GM19397 (cell line): Measurements from ENCODE around the gene OR5AC2.

Experiments used
- ATAC-seq: cut with Tn5 transposase; IDR thresholded peaks from one replicate; pipeline ENCODE4 v1.9.1; 2021; ENCODE audit warnings: mild to moderate bottlenecking, moderate library complexity; ENCODE audit not compliant: unreplicated experiment

Gene OR5AC2

GRCh38 chr3:98086873-98087272 is at the start of gene OR5AC2:
Gene OR5AC2, plus strand, starts transcription at chr3:98087173. Its CDS starts 0 bp downstream, at chr3:98087173.
- ATAC-seq: no peak

DNA sequence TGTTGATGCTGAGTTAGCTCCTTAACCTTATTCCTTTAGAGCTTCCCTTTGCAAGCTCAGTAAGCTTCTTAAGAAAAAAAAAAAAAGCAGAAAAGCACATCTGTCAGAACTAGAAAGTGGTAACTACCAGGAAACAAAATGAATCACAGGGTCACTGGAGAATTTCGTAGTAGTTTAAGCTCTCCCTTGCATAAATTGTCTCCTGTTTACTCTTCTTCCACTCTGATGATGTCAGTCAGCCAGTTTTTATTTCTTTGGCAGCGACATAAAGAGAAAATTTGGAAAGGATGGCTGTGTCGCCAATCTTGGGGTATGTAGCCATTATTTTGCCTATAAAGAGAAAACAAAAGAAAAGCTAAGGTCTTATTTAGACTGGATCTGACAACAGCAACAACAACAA is 48.7 kb upstream of the OR5AC2 start:
- ATAC-seq: no peak

DNA sequence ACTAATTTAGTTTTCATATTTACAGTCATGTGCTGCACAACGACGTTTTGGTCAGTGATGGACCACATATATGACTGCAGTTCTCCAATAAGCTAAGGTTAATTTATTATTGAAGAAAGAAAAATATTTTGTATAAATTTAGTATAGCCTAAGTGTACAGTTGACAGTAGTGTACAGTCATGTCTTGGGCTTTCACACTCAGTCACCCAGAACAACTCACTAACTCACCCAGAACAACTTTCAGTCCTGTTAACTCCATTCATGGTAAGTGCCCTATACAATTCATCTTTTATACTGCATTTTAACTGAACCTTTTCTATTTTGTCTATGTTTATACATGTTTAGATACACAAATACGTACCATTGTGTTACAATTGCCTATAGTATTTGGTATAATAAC is 48.1 kb upstream of the OR5AC2 start:
- peak; percentile 11 for ATAC-seq

GRCh38 chr3:98039322-98040024 is 47.5 kb upstream of the OR5AC2 start:
- peak; percentile 96 for ATAC-seq

- no peak for ATAC-seq
These were observed 45.6 kb upstream of the OR5AC2 start for GRCh38 chr3:98041350-98041749.

GRCh38 chr3:98048586-98048985 is 38.4 kb upstream of the OR5AC2 start:
- no peak for ATAC-seq

GRCh38 chr3:98049271-98049670 is 37.7 kb upstream of the OR5AC2 start:
- no peak for ATAC-seq

DNA sequence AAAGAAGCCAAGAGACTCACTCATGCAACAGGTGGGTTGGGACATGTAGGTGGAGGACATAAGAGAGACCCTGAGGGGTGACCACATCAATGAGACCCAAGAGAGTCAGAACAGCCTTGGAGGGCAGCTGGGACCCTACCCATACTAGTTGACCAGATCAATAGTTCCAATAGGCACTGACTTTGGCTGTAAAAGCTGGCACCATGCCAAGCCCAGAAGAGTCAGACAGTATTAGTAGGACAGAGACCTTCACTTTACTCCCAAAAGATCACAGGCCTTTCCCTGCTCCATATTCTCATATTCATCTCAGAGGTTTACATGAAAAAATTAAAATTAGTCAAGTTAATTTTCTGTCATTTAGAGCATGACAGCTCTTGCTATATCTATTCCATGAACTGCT is 30.9 kb upstream of the OR5AC2 start:
- ATAC-seq: no peak

- no peak for ATAC-seq
These were observed 29.3 kb upstream of the OR5AC2 start for GRCh38 chr3:98057631-98058030.

DNA sequence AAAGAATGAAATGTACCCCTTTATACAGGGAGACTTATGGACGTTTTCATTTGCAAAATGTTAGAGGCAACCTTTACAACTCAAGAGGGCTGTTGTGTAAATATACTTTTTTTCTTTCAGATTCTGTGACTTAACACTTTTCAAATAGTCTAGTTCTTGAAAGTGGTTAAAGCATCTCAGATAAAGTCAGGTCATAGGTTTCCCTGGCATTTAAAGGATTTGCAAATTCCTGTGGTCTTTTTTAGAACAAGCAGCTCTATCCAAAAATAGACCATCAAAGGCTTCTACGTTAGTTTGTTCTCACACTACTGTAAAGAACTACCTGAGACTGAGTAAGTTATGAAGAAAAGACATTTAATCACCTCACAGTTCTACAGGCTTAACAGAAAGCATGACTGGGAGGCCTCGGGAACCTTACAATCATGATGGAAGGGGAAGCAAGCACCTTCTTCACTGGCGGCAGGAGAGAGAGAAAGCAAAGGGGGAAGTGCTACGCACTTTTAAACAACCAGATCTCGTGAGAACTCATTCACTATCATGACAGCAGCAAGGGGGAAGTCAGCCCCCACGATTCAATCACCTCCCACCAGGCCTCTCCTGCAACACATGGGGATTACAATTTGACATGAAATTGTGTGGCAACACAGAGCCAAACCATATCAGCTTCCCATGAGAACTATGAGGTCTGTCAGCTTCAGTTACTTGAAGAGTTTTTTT is 28.6 kb upstream of the OR5AC2 start:
- no peak for ATAC-seq

GRCh38 chr3:98068824-98069223 is 18.1 kb upstream of the OR5AC2 start:
- no peak for ATAC-seq

- ATAC-seq: no peak
These were observed 16.1 kb upstream of the OR5AC2 start for GRCh38 chr3:98070840-98071239.

GRCh38 chr3:98073486-98073885 is 13.5 kb upstream of the OR5AC2 start:
- no peak for ATAC-seq

DNA sequence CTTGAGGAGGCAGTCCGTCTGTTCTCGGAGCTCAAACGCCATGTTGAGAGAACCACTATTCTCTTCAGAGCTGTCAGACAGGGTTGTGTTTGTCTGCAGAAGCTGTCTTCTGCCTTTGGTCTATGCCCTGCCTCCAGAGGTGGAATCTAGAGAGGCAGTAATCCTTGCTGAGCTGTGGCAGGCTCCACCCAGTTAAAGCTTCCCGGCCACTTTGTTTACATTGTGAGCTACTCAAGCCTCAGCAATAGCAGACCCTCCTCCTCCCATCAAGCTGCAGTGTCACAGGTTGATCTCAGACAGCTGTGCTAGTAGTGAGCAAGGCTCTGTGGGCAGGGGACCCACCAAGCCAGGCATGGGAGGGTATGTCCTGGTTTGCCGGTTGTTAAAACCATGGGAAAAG is 8.9 kb downstream of the OR5AC2 start:
- no peak for ATAC-seq

- no peak for ATAC-seq
These were observed 12.9 kb downstream of the OR5AC2 start for GRCh38 chr3:98099848-98100247.

GRCh38 chr3:98108162-98108561 is 21.2 kb downstream of the OR5AC2 start:
- no peak for ATAC-seq

DNA sequence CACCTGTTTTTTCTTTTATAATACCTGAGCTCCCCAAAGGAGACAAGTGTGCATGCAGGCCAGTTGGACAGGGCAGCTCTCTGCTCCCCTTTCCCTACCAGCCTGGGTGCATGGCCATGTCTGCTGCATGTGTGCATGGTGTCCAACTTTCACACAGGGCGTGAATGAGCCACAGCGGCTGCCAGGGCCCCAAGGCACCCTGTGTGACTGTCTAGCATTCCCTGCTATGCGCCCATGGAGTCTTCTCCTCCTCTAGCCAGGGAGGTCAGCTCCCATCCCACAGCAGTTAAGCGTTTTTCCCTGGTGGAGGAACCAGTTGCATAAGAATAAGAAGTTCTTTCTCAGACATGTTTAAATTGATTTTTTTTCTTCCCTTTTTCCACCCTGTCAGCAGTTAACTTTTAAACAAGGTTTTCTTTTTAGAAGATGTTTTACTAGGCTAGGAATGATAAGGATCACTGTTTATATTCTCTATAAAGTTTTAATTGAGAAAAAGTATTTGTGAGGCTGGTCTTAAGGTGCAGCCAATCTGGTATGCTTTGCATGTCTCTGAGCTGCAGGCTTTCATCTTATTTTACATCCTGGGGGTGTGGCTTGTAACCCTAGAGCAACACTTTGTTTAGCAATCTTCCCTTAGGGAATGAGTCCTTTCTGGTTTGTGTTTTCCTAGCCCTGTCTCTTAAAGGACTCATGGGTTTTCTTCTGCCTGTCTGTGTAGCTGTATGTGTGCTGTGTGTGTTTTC is 23.0 kb downstream of the OR5AC2 start:
- ATAC-seq: no peak

DNA sequence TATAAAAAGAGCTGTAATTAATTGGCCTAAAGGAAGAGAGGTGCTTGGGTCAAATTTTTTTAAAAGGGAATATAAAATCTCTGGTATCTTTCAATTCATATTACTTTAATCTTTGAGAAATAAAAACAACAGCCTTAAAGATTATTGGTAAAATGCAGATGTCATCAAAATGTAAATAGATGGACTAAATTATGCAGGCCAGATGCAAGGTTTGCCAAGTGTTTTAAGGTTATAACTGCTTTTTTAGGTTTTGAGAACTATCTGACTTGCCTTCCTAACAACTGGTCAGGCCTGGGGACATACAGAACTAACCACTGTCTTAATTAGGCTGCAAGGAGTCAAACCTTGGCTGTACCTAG is 23.6 kb downstream of the OR5AC2 start:
- ATAC-seq: no peak

DNA sequence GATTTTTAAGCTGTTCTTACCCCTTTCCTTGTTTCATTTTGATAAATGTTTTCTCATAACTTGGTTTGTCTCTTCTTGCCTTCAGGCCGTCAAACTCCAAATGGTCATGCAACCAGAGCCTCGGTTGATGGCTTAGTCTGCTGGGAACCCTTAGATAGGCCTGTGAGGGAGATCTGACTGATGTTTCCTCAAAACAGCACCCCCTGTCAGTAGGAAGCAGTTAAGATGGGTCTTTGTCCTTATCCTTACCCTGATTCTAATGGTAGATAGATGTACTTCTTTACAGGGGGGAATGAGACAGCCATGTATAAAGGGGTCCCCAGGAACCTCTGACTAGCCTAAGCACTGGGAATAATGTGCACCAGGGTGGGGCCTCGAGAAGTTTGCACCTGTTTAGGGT is 27.3 kb downstream of the OR5AC2 start:
- no peak for ATAC-seq

DNA sequence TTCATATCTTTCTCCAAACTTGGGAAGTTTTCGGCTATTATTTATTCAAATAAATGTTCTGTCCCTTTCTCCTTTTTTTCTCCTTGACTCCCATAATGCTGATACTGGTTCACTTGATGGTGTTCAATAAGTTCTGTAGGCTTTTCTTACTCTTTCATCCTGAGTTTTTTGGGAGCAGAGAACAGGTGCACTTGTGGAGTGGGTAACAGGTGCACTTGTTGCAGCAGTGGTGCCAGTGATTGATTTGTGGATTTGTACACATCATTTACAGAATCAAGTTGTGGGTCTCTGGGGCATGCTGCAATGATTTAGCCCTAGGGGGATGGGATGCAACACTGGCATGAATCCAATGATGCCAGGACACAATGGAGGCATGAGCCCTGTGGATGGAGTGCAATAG is 28.7 kb downstream of the OR5AC2 start:
- no peak for ATAC-seq

DNA sequence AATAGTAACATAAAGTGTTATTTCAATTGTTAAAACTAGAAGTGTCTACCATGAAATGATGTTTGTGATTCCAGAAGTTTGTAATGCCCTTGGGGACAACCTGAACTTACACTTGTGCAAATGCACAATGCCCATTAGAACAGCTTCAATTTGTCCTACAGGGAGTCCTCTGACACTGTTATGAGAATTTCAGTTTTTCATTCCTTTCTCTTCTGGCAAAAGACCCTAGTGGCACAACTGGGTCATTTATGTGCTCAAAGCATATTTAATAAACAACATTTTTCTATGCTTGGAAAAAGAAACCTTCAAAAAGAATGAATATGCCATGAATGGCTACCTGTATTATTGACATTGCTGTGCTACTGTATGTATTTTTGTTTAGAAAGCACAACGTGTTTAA is 43.4 kb downstream of the OR5AC2 start, which contains the start of gene OR5H1:
Gene OR5H1, plus strand, starts transcription at position 301 of the 400 bp plus-strand sequence. CDS start 1,977 bp downstream, outside the sequence.
- no peak for ATAC-seq

DNA sequence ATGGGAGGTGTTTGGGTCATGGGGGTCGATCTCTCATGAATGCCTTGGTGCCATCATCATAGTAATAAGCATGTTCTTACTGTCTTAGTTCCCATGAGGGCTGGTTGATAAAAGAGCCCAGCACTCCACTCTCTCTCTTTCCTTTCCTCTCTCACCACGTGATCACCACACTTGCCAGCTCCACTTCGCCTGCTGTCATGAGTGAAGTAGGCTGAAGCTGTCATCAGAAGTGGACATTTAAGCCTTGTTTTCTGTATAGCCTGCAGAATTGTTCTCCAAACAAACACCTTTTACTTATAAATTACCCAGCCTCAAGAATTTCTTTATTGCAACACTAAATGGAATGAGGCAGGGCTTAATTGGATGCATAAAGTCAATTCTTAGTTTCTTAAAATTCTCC is 49.7 kb downstream of the OR5AC2 start:
- no peak for ATAC-seq
